CD4-positive, alpha-beta T cell treated with Interleukin-15 for 1 hour (primary cell): ENCODE data around the gene NTN1.

Experiments
- DNase-seq: peaks from one replicate; pipeline ENCODE4 v3.0.0-alpha.2; 2020

The NTN1 gene

DNA sequence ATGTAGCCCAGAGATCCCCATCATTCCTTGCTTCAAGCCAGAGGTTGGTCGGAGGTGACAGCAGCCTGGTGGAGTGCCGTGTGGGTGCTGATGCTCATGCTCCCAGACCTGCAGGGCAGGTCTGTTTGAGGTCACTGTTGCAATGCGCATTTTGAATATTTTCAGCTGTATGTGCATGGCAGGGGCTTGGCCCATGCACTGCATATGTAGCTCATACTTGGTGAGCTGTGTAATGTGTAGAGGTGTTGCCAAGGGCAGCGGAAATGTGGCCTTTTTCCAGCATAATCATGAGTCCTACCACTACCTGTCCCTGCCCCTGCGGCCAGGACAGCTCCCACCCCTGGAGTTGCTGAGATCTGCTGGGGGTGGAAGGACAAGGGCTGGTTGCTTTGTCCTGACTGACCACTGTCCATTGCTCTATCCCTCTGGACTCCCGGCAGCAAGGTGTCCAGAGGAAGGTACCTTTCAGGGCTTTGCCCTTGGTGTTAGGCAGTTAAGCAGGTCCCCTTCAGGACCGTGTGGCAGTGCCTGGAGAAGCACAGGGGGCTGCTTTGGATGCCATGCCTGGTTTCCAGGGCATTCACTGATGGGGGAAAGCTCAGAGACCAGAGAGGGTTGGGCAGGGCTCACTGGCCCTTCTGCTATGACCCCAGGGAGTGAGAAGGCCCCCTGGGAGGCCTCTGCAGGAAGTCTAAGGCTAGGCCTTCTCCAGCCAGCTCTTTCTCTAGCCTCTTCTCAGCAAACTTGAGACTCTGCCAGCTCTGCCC lies 215.2 kb downstream of the NTN1 start:
- no peak for DNase-seq

DNA sequence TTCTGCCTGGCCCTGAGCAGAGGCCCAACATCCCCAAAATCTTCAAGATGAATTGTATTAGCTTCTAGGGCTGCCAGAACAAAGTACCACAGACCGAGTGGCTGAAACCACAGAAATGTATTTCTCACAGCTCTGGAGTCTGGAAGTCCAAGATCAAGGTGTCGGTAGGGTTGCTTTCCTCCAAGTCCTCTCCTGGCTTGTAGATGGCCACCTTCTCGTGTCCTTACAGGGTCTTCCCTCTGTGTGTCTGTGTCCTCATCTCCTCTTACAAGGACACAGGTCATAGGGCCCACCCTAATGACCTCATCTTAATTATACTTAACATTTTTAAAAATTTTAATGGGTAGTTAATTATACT lies 215.7 kb downstream of the NTN1 start:
- DNase-seq = no peak

DNA sequence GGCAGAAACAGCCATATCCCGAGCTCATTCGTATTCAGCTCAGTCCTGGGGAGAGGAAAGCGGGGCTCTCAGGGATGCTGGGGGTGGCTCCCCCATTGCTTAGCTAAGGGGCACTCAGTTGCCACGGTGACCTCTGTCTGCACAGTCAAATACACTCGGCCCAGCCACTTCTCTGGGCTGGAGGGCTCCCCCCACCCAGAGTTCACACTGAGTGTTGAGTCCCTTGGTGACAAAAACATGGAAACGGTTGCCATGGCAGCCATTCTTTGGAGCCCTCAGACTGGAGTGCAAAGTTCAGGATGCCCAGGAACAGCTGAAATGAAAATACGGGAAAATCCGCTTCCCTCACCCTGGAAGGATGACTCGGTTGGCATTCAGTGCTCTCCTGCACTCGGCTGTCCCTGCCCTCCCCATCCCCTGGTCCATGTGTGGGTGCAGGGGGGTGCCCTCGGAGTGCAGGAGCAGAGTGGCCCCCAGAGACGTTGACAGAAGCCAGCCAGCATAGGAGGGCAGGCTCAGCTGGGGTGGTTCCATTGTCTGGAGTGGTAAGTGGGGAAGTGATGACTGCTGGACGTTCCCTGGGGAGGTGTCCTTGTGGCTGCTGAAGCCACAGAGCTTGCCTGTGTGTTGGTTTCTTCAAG lies 216.5 kb downstream of the NTN1 start:
- no peak for DNase-seq

DNA sequence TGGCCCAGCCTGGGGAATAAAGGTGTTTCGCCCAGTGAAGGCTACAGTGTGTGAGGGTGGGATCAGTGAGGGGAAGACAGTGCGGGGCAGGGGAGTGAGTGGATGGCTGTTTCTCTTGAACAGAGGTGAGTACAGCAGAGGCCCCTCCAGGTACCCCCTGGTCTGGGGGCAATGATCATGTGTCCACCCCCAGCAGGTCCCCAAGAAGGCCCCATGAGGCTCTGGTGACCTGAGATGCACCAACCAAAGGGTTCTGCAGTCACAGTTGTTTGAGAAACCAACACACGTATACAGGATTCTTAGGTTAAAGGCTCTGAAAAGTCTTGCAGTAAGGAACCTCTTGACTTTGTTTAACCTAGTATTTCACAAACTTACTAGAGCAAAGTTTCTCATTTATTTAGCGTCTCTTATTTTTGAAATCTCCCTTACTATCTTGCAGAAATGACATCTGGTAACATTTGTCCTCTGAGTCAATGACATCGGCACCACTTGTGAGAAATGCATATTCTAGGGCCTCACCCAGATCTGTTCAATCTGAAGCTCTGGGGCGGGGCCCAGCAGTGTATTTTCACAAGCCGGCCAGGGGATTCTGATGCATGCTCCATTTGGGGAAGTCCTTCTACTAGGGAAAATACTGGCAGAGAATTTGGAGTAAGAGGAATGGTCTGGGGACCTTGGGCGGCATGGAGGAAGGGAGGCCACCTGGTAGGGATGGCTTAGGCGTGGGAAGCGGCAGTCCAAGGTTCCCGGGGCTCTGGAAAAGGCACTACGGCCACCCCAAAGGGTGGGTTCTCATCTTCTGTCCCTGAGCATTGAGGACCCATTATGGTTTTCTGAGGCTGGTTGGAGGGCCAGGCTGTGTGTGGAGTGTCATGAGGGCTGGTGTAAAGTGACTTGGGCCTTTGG lies 217.3 kb downstream of the NTN1 start:
- no peak for DNase-seq

DNA sequence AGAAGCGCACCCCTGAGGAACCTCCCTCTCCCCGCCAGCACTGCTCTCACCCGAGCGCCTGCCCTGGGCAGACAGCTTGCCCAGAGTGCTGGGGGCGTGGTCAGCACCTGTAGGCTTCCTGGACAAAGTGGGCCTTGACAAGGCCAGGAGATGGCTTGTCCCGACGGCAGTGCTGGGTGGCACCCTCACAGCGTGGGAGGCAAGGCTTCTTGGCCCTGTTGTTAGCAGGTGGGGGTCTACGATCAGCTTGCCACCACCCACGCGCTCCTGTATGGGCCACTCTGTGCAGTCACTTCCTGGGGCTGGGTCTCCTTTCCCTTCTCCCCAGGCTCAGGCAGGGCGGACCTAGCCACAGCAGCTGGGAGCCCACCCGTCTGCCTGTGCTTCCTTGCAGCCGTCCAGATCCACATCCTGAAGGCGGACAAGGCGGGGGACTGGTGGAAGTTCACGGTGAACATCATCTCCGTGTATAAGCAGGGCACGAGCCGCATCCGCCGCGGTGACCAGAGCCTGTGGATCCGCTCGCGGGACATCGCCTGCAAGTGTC lies 218.0 kb downstream of the NTN1 start:
- no peak for DNase-seq

DNA sequence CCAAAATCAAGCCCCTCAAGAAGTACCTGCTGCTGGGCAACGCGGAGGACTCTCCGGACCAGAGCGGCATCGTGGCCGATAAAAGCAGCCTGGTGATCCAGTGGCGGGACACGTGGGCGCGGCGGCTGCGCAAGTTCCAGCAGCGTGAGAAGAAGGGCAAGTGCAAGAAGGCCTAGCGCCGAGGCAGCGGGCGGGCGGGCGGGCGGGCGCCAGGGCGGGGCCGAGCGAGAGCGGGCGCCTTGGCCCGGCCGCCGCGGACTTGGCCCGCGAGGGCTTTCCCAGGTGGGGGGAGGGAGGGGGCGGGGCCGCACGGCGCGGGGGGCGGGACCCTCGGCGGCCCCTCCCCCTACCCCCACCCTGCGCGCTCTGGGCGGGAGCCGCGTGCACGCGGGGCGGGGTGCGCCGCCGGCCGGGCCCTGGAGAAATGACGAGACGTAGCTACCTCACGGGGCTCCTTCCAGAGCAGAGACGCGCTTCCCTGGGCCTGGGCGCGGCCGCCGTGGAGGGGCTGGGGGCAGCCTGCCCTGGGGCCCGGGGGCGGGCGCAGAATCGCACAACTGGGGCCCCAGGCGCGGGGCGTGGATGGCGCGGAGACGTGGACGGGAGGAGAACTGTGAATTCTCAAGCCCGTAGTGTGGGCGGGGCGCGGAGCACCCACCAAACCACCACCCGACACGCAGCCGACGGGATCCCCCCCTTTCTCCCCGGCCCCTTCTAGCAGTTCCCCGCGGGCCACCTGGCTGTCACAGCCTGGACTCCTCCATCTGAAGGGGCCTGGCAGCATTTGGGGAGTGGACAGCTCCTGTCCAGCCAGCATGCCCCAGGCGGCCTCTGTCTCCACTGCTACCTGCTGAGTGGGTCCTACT lies 218.7 kb downstream of the NTN1 start:
- DNase-seq = peak; percentile 72

DNA sequence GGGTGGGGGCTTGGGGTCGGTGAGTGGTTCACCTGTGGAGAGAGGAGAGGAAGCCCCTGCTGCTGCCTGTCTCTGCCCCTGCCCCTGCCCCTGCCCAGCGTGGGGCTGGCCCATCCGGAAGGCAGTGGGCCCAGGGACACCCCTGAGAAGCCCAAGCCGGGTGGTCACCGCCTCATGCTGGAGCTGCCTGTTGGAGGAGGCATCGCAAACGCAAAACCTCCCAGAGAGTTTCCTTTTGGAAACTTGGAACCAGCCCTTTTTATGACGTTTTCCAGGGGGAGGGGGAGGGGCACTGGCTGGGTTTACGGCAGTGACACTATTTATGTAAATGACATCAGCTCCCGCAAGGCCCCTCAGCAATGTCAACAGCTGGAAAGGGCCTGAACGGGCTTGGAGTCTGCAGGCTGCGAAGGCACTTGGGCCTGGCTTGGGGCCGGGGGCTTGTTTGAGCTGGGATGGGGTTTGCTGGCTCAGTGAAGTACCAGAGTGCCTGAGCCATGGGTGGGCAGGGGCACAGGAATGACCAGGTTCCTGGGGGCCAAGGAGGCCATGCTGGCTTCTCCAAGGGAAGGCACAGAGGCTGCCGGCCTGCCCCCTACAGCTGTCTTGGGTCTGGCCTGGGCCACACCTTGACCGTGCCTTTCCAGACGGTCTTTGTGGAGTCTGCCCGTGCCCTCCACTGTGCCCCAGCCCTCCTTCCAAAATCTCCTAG lies 219.5 kb downstream of the NTN1 start:
- DNase-seq = no peak

DNA sequence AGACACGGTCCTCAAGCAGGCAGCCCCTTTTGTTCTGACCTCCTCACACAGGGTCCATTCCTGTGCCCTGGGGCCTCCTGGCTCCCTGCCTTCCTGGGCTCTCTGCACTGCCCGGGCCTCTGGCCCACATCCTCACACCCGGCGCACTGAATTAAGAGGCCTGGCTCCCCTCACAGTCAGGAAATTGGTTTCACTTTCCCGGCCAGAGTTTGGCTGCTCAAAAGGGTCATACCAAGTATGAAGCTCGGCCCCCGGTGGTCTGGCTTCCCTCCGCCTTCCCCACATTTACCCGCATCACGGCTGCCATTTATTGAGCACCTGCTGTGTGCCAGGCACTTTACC lies 220.0 kb downstream of the NTN1 start:
- no peak for DNase-seq

DNA sequence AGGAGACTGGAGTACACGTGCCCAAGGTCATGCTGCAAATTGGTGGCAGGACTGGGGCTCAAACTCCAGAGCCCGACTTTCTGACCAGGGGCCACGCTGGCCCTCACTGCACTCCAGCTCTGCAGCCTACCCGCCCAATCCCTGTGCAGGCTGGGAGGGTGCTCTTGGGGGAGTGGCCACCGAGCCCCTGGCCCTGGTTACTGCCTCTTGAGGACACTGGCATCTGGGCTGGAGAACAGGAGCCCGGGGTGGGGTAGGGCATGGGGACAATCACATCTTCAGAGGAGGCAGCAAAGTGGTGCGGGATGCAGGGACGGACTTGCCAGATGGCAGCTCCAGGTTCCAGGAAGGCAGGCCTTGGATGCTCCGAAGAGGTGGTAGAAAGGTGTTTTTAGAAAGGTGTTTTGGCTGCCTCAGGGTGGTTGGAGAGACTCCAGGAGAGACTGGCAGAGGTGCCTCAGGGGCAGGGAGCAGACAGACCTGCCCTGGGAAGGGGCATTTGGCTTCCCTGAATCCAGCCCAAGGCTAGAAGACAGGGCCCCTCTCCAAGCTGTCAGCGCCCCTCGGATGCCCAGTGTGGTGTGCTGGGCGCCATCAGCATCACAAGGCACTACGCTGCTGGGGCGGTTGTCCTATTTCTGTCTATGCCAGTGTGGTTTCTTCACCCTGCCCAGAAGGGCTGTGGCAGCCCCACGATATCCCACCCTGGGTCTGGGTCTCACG lies 220.6 kb downstream of the NTN1 start:
- no peak for DNase-seq

DNA sequence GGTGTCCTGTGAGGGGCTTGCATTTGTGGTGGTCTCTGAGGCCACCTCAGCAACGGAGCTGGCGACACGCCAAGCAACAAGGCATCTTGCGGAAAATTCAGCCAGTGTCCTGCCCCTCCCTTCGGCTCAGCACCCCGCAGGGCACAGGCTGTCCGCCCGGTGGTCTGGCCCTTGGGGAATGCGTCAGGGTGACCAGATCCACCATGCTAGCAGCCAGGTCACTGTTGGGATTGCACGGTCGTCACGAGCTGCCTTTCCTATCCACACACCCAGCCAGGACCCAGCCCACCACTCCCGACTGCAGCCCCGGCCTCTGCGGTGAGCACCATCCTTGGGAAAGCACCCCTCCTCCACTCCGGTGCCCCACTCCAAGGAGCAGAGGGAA lies 221.2 kb downstream of the NTN1 start:
- no peak for DNase-seq

DNA sequence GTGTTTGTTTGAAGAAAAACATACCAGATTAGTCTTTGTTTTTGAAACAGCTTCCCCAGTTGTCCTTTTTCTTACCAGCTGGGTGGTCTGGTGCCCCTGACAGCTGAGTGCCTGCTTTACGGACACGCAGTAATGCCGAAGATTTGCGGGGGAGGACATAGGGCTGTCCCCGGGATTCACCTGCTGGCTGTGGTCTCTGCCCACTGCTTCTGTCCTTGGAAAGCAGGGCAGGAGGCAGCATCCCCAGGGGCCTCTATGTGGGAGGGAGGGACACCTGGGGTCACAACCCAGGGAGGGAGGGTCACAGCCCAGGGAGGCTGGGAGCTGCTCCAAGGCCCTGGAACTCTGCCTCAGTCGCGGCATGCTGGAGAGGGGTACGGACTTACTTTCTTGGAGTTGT lies 221.7 kb downstream of the NTN1 start:
- DNase-seq = no peak

DNA sequence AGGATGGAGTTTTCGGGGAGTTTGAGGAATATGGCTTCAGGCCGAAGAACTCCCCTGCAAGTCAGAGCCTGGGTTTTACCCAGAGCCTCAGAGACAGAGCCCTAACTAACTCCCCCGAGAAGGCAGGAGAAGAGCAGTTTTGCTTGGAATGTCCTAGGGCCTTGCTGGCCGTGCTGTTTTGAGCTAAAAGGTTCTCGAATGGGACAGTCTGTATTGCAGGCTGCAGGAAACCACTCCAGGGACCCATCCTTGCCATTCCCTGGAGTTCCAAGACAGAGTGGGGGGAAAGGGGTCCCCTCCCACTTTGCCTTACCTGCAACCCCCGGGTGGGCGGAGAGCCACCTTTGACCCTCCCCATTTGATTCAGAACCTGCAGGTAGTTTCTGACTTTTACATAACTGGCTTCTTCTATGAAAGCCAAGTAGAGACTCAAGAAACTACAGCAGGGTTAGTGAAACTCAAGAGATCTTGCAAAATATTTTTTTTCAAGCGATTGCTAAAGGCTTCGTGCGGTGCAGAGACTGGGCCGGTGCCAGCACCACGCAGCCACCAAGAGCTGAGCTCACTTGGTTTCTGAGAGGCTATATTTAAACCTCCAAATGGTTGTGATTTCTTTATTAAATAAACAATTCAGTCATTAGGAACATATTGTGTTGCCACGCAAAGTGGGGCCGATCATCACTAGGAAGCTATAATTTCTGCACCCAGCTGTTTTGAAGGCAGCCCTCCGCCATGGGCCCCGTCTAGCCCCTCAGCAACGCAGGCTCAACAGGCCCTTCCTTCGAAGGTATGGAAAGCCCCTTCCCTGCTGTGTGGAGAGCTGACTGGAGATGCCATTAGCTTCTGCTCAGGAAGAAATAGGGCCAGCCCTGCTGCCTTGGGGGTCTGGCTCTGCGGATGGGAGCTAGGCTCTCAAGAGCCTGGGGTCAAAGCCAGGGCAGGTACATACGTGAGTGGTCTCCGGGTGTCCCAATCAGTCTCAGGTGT lies 223.0 kb downstream of the NTN1 start:
- DNase-seq = no peak

DNA sequence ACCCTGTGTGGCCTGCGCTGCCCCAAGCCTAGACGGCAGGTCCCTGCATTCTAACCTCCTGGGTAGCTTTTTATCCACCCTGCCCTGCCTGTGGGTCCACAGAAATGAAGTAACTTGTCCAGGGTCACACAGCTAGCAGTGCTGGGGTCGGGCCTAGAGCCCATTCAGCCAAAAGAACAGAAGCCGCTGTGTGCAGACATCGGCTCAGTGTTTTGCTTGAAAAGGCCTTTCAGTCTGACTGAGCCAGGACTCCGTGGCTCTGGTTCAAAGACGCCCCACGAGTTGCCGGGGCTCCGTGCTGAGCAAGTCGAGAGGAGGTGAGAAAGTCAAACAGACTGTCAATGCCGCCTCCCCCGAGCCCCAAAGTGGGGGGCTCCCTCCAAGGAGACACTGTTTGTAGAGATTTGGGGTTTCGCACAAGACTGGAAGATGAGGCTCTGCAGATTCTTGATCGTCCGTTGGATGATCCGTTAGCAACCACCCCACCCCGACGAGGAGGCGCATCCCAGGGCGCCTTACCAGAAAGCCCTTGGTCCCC lies 226.2 kb downstream of the NTN1 start:
- DNase-seq = no peak

DNA sequence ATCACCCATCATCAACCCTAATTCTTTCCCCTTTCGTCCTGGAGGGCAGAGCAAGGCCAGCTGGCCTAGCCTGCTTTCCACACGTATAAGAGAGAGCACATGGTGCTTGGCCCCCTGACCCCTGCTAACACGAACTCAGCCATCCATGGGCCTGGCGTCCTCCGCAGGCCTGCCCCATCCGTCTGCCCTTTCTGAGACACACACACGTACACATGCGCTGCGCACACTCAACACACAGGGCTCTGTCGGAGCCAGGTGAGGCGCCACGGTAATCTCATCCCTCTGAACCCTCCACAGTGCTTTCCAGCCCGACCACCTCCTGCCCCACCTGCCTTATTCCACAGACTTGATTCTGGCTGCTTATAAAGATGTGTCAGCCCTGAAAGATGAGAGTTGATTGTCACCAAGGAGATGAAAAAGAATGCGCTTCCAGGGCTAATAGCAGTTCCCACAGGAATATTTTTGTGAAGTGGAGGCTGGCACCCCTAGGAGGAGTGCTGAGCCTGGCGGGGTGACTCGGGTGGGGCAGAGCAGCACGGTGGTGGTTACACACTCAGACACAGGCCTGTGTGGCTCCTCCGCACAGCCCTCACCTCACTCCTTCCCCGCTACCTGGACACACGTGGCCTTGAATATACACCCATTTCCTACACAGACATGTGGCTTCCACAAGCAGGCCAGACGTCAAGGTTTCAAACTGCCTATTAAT lies 228.1 kb downstream of the NTN1 start:
- DNase-seq = no peak

DNA sequence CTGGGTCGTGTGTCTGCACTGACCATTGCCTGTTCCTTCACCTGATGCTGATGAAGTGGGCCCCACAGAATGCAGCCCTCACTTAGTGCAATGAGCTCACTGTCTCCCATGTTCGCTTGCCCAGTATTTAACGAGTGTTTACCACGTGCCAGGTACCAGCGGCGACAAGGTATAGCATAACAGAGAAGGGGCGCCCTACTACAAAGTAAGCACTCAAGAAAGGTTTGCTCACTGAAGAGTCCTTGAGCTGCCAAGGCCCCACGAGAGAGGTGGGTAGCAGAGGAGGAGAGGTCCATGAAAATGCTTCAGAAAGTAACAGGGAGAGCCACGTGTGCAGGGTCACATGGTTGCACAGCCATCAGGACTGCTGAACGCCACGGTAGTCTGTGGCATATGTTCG lies 230.0 kb downstream of the NTN1 start:
- DNase-seq = no peak

DNA sequence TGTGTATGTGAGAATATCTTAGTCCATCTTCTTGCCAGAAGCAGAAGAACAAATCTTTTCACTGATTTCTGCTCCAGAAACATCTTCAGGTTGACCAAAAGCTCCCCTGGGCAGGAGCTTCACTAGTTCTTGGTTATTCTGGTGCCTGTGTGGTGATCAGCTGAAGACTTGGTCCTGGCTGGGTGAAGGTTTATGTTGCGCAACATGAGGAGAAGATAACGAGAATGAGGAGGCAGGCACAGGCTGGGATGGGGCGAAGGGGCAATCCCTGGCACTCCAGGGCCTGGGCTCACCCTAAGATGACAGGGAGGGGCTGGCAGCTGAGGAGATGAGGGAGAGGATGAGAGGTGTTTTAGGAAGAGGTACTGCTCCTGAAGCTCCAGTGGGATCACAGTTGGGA lies 232.0 kb downstream of the NTN1 start:
- no peak for DNase-seq

DNA sequence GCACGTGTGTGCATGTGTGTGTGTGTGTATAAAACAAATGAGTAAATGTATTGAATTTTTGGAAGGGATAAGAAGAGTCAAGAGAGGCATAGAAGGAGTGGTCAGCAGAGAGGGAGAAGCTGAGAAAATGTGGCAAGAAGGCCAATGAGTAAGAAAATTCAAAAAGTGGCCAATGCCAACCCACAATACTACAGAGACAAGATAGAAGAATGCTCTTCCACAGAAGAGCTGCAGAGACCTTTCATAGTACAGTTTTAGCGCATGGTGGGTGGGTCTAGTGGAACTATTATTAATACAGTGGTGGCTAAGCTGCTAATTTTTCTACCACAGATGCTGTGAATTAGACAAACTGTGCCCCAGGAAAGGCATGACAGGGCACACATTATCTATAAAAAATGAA lies 233.5 kb downstream of the NTN1 start:
- DNase-seq = no peak

DNA sequence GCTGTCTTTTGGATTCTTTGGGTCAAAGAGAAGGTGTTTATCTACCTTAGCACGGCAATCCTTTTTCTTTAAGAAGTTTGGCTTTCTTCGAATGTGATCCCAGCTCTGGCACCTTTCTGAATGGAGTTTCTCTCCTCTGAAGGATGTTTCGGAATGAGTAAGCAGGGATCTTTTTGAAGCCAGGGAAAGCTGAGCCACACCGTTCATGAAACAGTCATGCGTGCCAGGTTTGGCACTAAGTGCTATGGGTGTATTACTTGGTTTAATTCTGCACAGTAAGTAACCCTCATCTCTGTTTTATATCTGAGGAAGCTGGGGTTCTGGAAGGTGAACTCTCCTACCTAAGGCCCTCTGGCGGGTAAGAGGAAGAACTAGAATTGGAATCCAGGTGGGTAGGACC lies 234.5 kb downstream of the NTN1 start:
- no peak for DNase-seq

DNA sequence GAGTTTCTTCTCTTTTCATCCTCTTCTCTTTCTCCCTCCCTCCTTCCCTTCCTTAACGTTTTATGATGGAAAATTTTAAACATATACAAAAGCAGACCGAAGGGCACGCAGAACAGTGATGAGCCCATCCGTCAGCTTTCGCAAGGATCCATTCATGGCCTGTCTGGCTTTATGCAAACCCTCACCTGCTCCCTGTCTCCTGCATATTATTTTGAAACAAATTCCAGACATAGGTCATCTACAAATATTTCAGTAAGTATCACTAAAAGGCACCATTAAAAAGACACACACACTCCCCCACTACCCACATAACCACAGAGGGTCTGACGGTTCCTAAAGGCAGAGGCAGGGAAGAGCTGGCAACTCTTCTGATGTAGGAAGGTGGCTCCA lies 235.0 kb downstream of the NTN1 start:
- no peak for DNase-seq
